Right lobe of liver (tissue), 6 donors: Measurements from ENCODE around the gene FAM110C. TPM values are rescaled to one million over a fixed set of nuclear protein-coding genes. Genes with fewer than 3 reads are reported as not detected.

ENCODE experiments used
- ATAC-seq, 4 donors: fragments of 200-7000 bp; cut with Tn5 transposase; one replicate each; pipeline ENCODE4 v1.9.1; 2020; ENCODE audit warnings: mild to moderate bottlenecking in 4 of 4, moderate library complexity in 4 of 4
- DNase-seq, 3 donors: peaks; one replicate each; pipeline ENCODE4 v3.0.0-alpha.2; 2020
- H3K27ac ChIP-seq, 3 donors: fragments of 200-600 bp; one replicate each; pipeline ENCODE4 v1.8.0; 2022
- H3K27me3 ChIP-seq, 2 donors: fragments of 200-600 bp; one replicate each; pipeline ENCODE4 v1.8.0; 2022
- H3K36me3 ChIP-seq, 4 donors: fragments of 200-600 bp; sonication (generic) in 1 of 4; one replicate each; pipeline versions ENCODE4 v1.5.1 to v1.8.0; 2017 to 2022; ENCODE audit warnings: control low read depth in 1 of 4
- H3K4me1 ChIP-seq, 4 donors: fragments of 200-600 bp; sonication (generic) in 1 of 4; one replicate each; pipeline versions ENCODE4 v1.5.1 to v1.8.0; 2017 to 2022; ENCODE audit warnings: control low read depth in 1 of 4
- H3K4me3 ChIP-seq, 3 donors: fragments of 200-600 bp; one replicate each; pipeline ENCODE4 v1.8.0; 2022
- H3K9me3 ChIP-seq, 4 donors: fragments of 200-600 bp; sonication (generic) in 1 of 4; one replicate each; pipeline versions ENCODE4 v1.5.1 to v1.8.0; 2017 to 2022; ENCODE audit warnings: control low read depth in 1 of 4
- CTCF ChIP-seq, 4 donors: fragments of 200-600 bp in 3 of 4; fragments of 450-650 bp in 1 of 4; IDR thresholded peaks; one replicate each; pipeline versions ENCODE4 v1.5.1 to v1.8.0; 2016 to 2022; ENCODE audit warnings: antibody characterized with exemption in 4 of 4, mild to moderate bottlenecking in 2 of 4
- POLR2A ChIP-seq: fragments of 450-650 bp; IDR thresholded peaks from one replicate; pipeline ENCODE4 v1.6.1; 2017; ENCODE audit warnings: antibody characterized with exemption, mild to moderate bottlenecking
- WGBS: methylation state at CpG from one replicate; pipeline ENCODE4 v1.1.6; 2018; ENCODE audit warnings: low coverage, low lambda C conversion rate; ENCODE audit not compliant: insufficient coverage; ENCODE audit errors: missing lambda C conversion rate; 5-methylcytosine and 5-hydroxymethylcytosine counted together
- intact Hi-C, 2 donors: fragments of 100-400 bp; cut with DNase I; formaldehyde crosslinking; loops; one replicate each; pipeline versions ENCODE4 v1.11.2 to v1.14.1; 2022
- total RNA-seq, 6 experiments: library from RNA; depleted of rRNA in 2 of 6; stranded (reverse); fragments of >200 nt in 2 of 6; fragmentation: NEBNext Ultra II Directional in 3 of 6; extraction: Animal tissue kit (Norgen Biotek cat#: 25700) in 3 of 6; gene quantifications; one replicate each; pipeline versions ENCODE4 v1.1.0 to v1.2.4, GENCODE V29; 2016 to 2023
- donor health status: DM: no; HTN: yes; CAD: no.
- donor health status: DM: no; HTN: no; CAD: no.
- donor health status: DM: no; HTN: no; CAD: no.
- donor health status: DM: no; HTN: yes; CAD: no.
- donor health status: DM: no; HTN: yes; CAD: no.

FAM110C gene
- total RNA-seq, 6 experiments from 2014 or later: 5.6 to 17.8 (median 8.8) TPM

- intact Hi-C loops: no loop called here
- Histone ChIP-seq H3K27ac (peak overlapping the region in 1 of 3 donors; percentile 41), H3K36me3 (peaks cover 0 to 27% (median 13%) of the 10 kb centered on the region in 4 donors), H3K4me1 (peaks cover 0 to 51% (median 21%) of the 10 kb centered on the region in 4 donors), H3K9me3 (no peaks in the 10 kb centered on the region), H3K27me3 (no peaks in the 10 kb centered on the region), H3K4me3 (no peak overlapping the region)
- DNase-seq (no peak), ATAC-seq (peak in 3 of 4 donors; percentile 16 to 40 (median 34))
- TF ChIP-seq POLR2A (no peak), CTCF (IDR thresholded peaks at IDR 0.05) (no peak)
- 40% methylated on average over 4 of the region's 4 CpGs for WGBS
Measured at GRCh38 chr2:40465-40864, 5.8 kb downstream of the FAM110C start.

GRCh38 chr2:38155-38554 lies 8.2 kb downstream of the FAM110C start:
- no peak for DNase-seq
- no peak for ATAC-seq
- peaks cover 0 to 36% (median 15%) of the 10 kb centered on the region in 4 donors for H3K4me1 ChIP-seq
- TF ChIP-seq POLR2A: no peak
- no peak for TF ChIP-seq CTCF (IDR thresholded peaks at IDR 0.05)
- H3K27ac ChIP-seq: no peak overlapping the region
- H3K27me3 ChIP-seq: no peaks in the 10 kb centered on the region
- no peaks in the 10 kb centered on the region for H3K9me3 ChIP-seq
- no peak overlapping the region for H3K4me3 ChIP-seq
- intact Hi-C loops: no loop called here
- WGBS: 87% methylated on average over 3 of the region's 6 CpGs
- H3K36me3 ChIP-seq: peaks cover 0 to 27% (median 13%) of the 10 kb centered on the region in 4 donors

- H3K27ac ChIP-seq: no peak overlapping the region
- 77% methylated on average over 1 of the region's 1 CpG for WGBS
- TF ChIP-seq POLR2A (no peak), CTCF (IDR thresholded peaks at IDR 0.05) (no peak)
- no peaks in the 10 kb centered on the region for H3K9me3 ChIP-seq
- H3K4me3 ChIP-seq: no peak overlapping the region
- H3K36me3 ChIP-seq: peaks cover 0 to 26% (median 12%) of the 10 kb centered on the region in 4 donors
- peaks cover 0 to 20% (median 7%) of the 10 kb centered on the region in 4 donors for H3K4me1 ChIP-seq
- intact Hi-C loops: no loop called here
- DNase-seq: no peak
- H3K27me3 ChIP-seq: no peaks in the 10 kb centered on the region
- no peak for ATAC-seq
Measured at GRCh38 chr2:36318-36717, 10.0 kb downstream of the FAM110C start.

- ATAC-seq (no peak), DNase-seq (no peak)
- 75% methylated on average over 5 of the region's 5 CpGs for WGBS
- no peaks in the 10 kb centered on the region for H3K27me3 ChIP-seq
- no peak overlapping the region for H3K27ac ChIP-seq
- no peak overlapping the region for H3K4me3 ChIP-seq
- peaks cover 0 to 22% (median 10%) of the 10 kb centered on the region in 4 donors for H3K36me3 ChIP-seq
- intact Hi-C loops: no loop called here
- H3K9me3 ChIP-seq: no peaks in the 10 kb centered on the region
- TF ChIP-seq CTCF (IDR thresholded peaks at IDR 0.05) (no peak), POLR2A (no peak)
- peaks cover 0 to 15% (median 5%) of the 10 kb centered on the region in 4 donors for H3K4me1 ChIP-seq
Measured at GRCh38 chr2:35852-36251, 10.5 kb downstream of the FAM110C start.

GRCh38 chr2:33620-34019 lies 12.7 kb downstream of the FAM110C start:
- Histone ChIP-seq H3K36me3 (peaks cover 0 to 19% (median 8%) of the 10 kb centered on the region in 4 donors), H3K27ac (no peak overlapping the region), H3K4me1 (peaks cover 0 to 8% (median 4%) of the 10 kb centered on the region in 4 donors), H3K27me3 (no peaks in the 10 kb centered on the region), H3K4me3 (no peak overlapping the region), H3K9me3 (no peaks in the 10 kb centered on the region)
- intact Hi-C loops: no loop called here
- WGBS: 54% methylated on average over 7 of the region's 7 CpGs
- TF ChIP-seq CTCF (IDR thresholded peaks at IDR 0.05) (no peak), POLR2A (no peak)
- DNase-seq (no peak), ATAC-seq (peak in 3 of 4 donors; percentile 21 to 72 (median 33))
